ENCODE results near the gene GNB3. TPM values are rescaled to one million over a fixed set of nuclear protein-coding genes. Genes with fewer than 3 reads are reported as not detected.

GNB3 gene
- total RNA-seq, 4 donors from 2014 or later, result 0.38 to 0.88 TPM; not detected in 2

DNA sequence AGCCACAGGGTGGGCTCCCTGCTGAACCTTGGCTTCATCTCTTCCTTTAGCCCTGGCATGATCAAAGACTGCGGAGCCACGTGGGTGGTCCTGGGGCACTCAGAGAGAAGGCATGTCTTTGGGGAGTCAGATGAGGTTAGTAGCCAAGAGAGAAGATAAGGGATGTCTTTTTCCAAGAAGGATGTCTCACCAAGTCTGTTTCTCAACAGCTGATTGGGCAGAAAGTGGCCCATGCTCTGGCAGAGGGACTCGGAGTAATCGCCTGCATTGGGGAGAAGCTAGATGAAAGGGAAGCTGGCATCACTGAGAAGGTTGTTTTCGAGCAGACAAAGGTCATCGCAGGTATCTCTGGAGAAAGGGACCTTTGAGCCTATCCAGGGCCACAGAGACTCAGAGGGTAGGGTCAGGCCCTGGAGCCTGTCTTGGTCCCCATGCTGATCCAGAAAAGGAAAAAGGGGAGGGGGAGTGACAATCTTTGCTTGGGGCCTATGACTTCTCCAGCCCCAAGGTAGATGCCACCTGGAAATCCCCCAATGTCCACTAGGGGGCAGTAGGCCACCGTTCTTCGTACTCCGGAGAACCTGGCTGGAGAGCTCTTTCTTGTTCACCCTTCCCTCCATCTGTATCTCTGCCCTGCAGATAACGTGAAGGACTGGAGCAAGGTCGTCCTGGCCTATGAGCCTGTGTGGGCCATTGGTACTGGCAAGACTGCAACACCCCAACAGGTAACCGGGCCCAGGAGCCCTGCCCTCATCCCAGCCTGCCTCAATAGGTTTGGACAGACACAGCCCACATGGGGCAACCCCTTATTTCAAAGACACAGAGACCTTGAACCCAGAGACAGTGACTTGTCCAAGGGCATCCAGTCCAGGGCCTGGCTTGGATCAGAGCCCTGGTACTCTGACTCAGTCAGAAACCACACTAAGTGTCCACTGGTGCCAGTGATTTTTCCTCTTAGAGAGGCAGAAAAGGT lies 28.6 kb downstream of the GNB3 start:
- TF ChIP-seq, protein P1, sequence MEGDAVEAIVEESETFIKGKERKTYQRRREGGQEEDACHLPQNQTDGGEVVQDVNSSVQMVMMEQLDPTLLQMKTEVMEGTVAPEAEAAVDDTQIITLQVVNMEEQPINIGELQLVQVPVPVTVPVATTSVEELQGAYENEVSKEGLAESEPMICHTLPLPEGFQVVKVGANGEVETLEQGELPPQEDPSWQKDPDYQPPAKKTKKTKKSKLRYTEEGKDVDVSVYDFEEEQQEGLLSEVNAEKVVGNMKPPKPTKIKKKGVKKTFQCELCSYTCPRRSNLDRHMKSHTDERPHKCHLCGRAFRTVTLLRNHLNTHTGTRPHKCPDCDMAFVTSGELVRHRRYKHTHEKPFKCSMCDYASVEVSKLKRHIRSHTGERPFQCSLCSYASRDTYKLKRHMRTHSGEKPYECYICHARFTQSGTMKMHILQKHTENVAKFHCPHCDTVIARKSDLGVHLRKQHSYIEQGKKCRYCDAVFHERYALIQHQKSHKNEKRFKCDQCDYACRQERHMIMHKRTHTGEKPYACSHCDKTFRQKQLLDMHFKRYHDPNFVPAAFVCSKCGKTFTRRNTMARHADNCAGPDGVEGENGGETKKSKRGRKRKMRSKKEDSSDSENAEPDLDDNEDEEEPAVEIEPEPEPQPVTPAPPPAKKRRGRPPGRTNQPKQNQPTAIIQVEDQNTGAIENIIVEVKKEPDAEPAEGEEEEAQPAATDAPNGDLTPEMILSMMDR (IDR thresholded peaks at IDR 0.05; ENCODE audit: low read depth), result no peak

DNA sequence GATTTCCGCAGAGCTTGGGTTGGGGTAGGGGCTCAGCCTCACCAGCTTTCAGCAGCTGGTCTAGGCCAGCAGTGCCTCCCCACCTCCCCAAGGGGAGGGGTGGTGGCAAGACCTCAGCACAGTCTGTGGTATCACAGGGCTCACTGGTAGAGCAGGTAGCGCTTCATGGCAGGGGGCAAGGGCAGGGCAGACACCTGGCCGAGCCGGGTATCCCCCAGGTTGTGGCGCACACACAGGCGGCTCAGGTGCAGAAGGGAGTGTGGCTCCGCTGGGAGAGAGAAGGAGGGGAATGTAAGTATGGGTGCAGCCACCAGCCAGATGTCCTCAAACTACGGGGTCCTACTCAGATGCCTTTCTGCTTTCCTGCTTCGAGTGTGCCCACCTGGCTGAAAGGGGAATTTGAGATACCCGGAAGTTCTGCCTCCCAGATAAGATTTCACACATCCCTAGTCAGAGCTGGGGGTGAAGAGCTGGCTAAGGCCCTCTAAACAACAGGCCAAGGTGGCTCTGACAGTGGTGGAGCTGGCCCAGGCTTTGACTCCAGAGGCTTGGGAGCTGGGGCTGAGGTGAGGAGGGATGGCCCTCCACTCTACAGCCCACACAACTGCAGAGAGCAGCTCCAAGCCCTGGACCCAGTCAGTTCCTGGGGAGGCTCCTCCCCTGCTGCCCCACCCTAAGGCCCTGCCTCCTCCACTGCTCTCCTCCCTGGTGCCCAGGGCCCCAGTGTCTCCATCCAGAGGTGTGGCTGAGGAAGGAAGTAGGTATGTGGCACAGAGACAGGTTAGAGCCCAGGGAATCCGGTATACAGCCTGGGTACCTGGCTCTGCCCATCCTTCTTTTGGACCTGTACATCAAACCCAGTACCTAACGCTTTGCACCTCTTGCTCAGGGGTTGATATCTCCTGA lies 30.6 kb downstream of the GNB3 start:
- TF ChIP-seq, protein P1 (IDR thresholded peaks at IDR 0.05; ENCODE audit: low read depth), result no peak

DNA sequence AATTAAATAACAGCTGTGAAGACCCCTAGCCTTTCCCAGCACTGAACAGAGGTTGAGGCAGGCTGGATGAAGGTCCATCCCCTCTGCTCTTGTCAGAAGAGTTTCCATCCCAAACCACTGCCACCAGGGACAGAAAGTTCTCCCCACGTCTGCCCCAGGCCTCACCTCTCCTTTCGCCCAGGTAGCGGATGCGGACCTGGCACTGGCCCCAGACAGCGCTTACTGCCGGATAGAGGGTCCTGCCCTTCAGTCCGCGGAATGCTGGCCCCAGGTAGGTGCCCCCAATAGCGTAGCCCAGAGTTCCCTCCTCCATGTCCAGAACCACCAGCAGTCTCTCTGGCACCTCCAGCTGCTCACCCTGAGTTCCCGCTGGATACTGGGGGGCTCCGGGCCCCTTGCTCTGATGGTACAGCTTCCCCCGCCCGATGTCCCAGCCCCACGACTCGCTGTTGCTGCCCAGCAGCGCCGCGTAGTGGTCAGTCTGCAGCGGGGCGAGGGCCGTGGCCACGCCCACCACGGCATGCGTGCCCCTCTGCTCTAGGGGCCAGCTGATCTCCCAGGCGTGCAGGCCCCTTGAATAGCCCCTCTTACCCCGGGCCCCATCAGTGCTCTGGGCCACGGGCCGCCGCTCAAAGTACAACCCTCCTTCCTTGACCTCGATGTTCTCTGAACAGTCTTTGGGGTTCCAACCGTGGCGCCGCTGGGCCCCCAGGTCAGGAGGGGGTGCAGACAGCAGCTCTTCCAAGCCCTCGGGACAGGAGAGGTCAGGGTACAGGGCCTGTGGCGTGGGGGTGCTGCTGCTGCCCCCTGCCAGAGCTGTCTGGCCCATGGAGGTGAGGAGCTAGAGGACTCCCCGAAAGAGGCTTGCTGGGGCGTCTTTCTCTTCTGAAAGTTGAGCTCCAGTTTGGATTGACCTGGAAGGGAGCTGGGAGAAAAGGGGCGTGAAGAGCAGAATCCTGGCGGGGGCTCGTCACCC lies 31.6 kb downstream of the GNB3 start:
- TF ChIP-seq, protein P1 (IDR thresholded peaks at IDR 0.05; ENCODE audit: low read depth), result no peak

DNA sequence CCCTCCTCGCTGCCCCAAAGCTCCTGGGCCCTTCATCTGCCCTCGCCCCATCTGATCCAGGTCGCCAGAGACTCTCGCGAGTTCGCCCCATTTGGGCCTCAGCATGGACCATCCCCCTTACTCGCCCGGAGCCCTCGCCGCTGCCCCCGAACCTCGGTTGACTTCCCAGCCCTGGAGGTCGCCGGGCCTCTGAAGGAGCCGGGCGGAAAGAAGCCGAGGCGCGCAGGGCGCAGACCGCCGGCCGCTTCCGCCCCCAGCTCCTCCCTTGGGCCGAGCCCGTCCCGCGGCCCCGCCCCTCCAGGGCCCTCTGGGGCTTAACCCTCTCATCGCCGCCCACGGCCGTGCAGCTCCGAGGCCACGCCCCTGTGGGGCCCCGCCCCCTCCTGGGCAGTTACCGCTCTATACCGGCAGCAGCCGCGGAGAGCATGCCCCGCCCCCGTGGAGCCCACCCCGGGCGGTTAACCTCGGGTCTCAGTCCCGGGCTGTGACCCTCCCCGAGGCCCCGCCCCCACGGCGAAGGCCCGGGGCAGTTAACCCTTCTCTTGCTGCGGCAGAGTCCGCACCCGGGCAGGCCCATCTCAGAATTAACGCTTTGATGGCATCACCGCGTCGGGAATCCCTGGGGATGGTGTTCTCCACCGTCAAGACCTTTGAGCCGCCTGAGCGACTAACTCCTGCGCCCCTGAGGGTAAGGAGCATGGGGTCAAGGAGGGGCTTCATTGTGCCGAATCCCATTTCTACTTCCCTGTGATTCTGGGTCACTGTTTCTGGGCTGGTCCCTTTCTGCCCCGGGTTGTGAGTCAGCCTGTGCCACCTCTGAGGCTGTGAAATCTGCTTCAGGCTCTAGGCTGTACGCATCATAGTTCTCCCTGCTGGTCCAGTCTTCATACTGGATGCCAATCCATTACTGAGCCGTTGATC lies 32.6 kb downstream of the GNB3 start, which contains the start of gene SPSB2:
TSS of gene SPSB2 (minus strand) at position 210 of the 921 bp plus-strand sequence. CDS start 402 bp downstream, outside the sequence.
- TF ChIP-seq, protein P1 (IDR thresholded peaks at IDR 0.05; ENCODE audit: low read depth), result no peak

DNA sequence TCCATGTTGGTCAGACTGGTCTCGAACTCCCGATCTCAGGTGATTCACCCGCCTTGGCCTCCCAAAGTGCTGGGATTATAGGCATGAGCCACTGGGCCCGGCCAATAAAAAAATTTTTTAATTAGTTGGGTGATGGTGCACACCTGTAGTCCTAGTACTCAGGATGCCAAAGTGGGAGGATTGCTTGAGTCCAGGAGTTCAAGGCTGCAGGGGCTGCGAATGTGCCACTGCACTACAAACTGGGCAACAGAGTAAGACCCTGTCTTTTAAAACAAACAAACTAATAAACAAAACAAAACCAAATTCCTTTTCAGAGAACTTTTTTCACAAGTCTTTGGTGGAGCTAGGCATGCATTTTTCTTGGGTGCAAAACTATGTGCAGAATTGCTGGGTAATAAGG lies 42.5 kb downstream of the GNB3 start:
- TF ChIP-seq, protein P1 (IDR thresholded peaks at IDR 0.05; ENCODE audit: low read depth), result no peak

DNA sequence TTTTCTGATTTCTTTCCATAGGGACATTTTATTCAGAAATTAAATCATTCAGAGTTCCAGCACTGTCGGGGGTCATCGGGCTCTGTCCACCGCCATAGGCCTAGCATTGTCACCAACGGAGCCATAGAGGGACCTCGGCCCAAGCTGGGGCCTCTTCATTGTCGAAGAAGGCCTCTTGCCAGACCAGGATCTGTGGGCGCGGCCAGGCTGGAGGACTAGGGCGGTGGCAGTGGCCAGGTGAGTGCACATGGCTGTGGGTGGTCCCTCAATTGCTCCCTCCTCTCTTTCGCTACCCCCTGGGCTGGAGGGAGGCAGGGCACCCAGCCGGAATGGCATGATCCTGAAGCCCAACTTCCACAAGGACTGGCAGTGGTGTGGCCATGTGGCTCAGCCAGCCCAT lies 43.0 kb downstream of the GNB3 start:
- TF ChIP-seq, protein P1 (IDR thresholded peaks at IDR 0.05; ENCODE audit: low read depth), result no peak

All from subcutaneous adipose tissue (tissue), 4 donors.